GM12891 (cell line): ENCODE measurements around the gene KLHDC7A.

ENCODE experiments used
- DNase-seq: peaks from one replicate; pipeline ENCODE4 v3.0.0; 2011; ENCODE audit warnings: low spot score; ENCODE audit not compliant: insufficient read length
- FAIRE-seq: peaks from 2 replicates; lab custom pipeline; 2011; peaks lifted over from hg19 to GRCh38; lab: Jason Lieb, UNC
- PAX5 ChIP-seq: IDR thresholded peaks from 2 replicates; pipeline ENCODE4 v1.6.1; 2011; ENCODE audit warnings: low read length, moderate library complexity, mild to moderate bottlenecking; ENCODE audit not compliant: insufficient read depth, severe bottlenecking
- POLR2A ChIP-seq: IDR thresholded peaks from 2 replicates; pipeline ENCODE4 v1.6.1; 2011; ENCODE audit warnings: low read depth, low read length, control low read depth
- POLR2AphosphoS5 ChIP-seq: IDR thresholded peaks from 2 replicates; pipeline ENCODE4 v1.6.1; 2011; ENCODE audit warnings: low read depth, low read length, control low read depth
- POU2F2 ChIP-seq: IDR thresholded peaks from 2 replicates; pipeline ENCODE4 v1.6.1; 2011; ENCODE audit warnings: low read depth, mild to moderate bottlenecking, control low read depth, low read length, moderate library complexity
- SPI1 ChIP-seq: IDR thresholded peaks from 2 replicates; pipeline ENCODE4 v1.6.1; 2011; ENCODE audit warnings: low read depth, low read length, control low read depth
- TAF1 ChIP-seq: IDR thresholded peaks from 2 replicates; pipeline ENCODE4 v1.6.1; 2011; ENCODE audit warnings: low read depth, low read length, control low read depth

The KLHDC7A gene

GRCh38 chr1:18504609-18505008 lies 23.9 kb downstream of the KLHDC7A start:
- FAIRE-seq: no peak
- no peak for TF ChIP-seq PAX5
- no peak for TF ChIP-seq POLR2A
- TF ChIP-seq TAF1: no peak
- TF ChIP-seq POLR2AphosphoS5: no peak
- no peak for TF ChIP-seq POU2F2
- no peak for DNase-seq

- no peak for FAIRE-seq
- TF ChIP-seq POLR2AphosphoS5 (no peak), POLR2A (no peak), TAF1 (no peak), SPI1 (no peak), POU2F2 (no peak), PAX5 (no peak)
- DNase-seq: no peak
Measured at GRCh38 chr1:18505666-18506065, 24.9 kb downstream of the KLHDC7A start.

GRCh38 chr1:18508084-18508483 lies 27.4 kb downstream of the KLHDC7A start:
- TF ChIP-seq SPI1 (no peak), TAF1 (no peak), POLR2A (no peak), PAX5 (no peak), POU2F2 (no peak), POLR2AphosphoS5 (no peak)
- FAIRE-seq: no peak
- DNase-seq: no peak

- no peak for FAIRE-seq
- DNase-seq: no peak
- TF ChIP-seq POU2F2 (no peak), POLR2A (no peak), SPI1 (no peak), PAX5 (no peak), POLR2AphosphoS5 (no peak), TAF1 (no peak)
Measured at GRCh38 chr1:18511149-18511873, 30.6 kb downstream of the KLHDC7A start.

- FAIRE-seq: no peak
- no peak for TF ChIP-seq POU2F2
- no peak for TF ChIP-seq PAX5
- TF ChIP-seq POLR2AphosphoS5: no peak
- no peak for TF ChIP-seq TAF1
- TF ChIP-seq SPI1: no peak
- no peak for TF ChIP-seq POLR2A
- DNase-seq: no peak
Measured at GRCh38 chr1:18511874-18512150, 31.1 kb downstream of the KLHDC7A start.

- no peak for TF ChIP-seq POU2F2
- no peak for TF ChIP-seq SPI1
- TF ChIP-seq POLR2A: no peak
- TF ChIP-seq POLR2AphosphoS5: no peak
- no peak for TF ChIP-seq PAX5
- TF ChIP-seq TAF1: no peak
- DNase-seq (no peak), FAIRE-seq (no peak)
Measured at GRCh38 chr1:18512883-18513282, 32.2 kb downstream of the KLHDC7A start.

- no peak for TF ChIP-seq TAF1
- TF ChIP-seq POLR2AphosphoS5: no peak
- no peak for TF ChIP-seq POU2F2
- no peak for TF ChIP-seq PAX5
- TF ChIP-seq SPI1: no peak
- no peak for TF ChIP-seq POLR2A
- DNase-seq: no peak
- no peak for FAIRE-seq
Measured at GRCh38 chr1:18513995-18514394, 33.3 kb downstream of the KLHDC7A start.

- TF ChIP-seq POLR2AphosphoS5: no peak
- TF ChIP-seq SPI1: no peak
- TF ChIP-seq TAF1: no peak
- TF ChIP-seq POU2F2: no peak
- no peak for TF ChIP-seq POLR2A
- no peak for TF ChIP-seq PAX5
- no peak for DNase-seq
- FAIRE-seq: no peak
Measured at GRCh38 chr1:18515120-18515667, 34.5 kb downstream of the KLHDC7A start.

GRCh38 chr1:18516473-18516872 lies 35.7 kb downstream of the KLHDC7A start:
- no peak for FAIRE-seq
- TF ChIP-seq POLR2AphosphoS5: no peak
- TF ChIP-seq POU2F2: no peak
- no peak for TF ChIP-seq PAX5
- no peak for TF ChIP-seq SPI1
- no peak for TF ChIP-seq POLR2A
- no peak for TF ChIP-seq TAF1
- DNase-seq: no peak
